ENCODE data around the gene LRRN4.

DNA sequence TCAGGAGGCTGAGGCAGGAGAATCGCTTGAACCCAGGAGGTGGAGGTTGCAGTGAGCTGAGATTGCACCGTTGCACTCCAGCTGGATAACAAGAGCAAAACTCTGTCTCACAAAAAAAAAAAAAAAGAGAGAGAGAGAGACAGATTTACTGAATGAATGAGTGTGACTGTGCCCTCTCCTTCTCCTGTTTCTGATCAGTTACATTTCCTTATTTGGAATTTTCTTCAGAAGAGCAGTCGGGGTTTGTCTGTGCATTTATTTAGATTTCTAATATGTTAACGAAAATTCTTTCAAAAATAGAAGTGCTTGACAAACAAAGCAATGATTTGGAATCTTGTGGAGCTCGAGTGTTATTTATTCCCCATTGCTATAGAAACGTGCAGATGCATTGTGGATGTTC, 6.4 kb upstream of the LRRN4 start:
- TF ChIP-seq GATA2 (IDR thresholded peaks at IDR 0.05; ENCODE audit: low read depth, low read length): no peak
- no peak for TF ChIP-seq GATA3 (IDR thresholded peaks at IDR 0.05; ENCODE audit: low read depth, low read length)

Measured in SH-SY5Y (cell line).